ENCODE measurements around the gene RSAD1.
"Not testable (repeated sequence)": the region's sequence is repeated elsewhere in the genome, so short reads cannot be mapped to it uniquely, and the experiment has no call there.

The RSAD1 gene

GRCh38 chr17:50458701-50459676, 19.7 kb upstream of the RSAD1 start:
- DNase-seq, result no peak

- DNase-seq, result no peak
These were observed 18.9 kb upstream of the RSAD1 start for GRCh38 chr17:50459756-50460155.

GRCh38 chr17:50460831-50461526, 17.7 kb upstream of the RSAD1 start:
- no peak for DNase-seq

GRCh38 chr17:50461550-50462132, 17.0 kb upstream of the RSAD1 start:
- no peak for DNase-seq

- DNase-seq, result no peak
These were observed 16.2 kb upstream of the RSAD1 start for GRCh38 chr17:50462446-50462845.

GRCh38 chr17:50464121-50464520, 14.5 kb upstream of the RSAD1 start:
- DNase-seq, result no peak

- no peak for DNase-seq
These were observed 13.9 kb upstream of the RSAD1 start for GRCh38 chr17:50464736-50465135.

GRCh38 chr17:50465171-50465570, 13.5 kb upstream of the RSAD1 start:
- no peak for DNase-seq

- no peak for DNase-seq
These were observed 13.0 kb upstream of the RSAD1 start for GRCh38 chr17:50465635-50466034.

GRCh38 chr17:50466371-50467113, 12.1 kb upstream of the RSAD1 start:
- DNase-seq, result no peak

GRCh38 chr17:50467114-50467854, 11.4 kb upstream of the RSAD1 start:
- DNase-seq, result no peak

GRCh38 chr17:50467855-50468303, 10.8 kb upstream of the RSAD1 start:
- no peak for DNase-seq

- no peak for DNase-seq
These were observed 10.1 kb upstream of the RSAD1 start, which contains the start of gene CHAD for GRCh38 chr17:50468304-50469207. TSS of gene CHAD (minus strand) at chr17:50468880. CDS start at chr17:50468813, 67 bp downstream.

- no peak for DNase-seq
These were observed 9.5 kb upstream of the RSAD1 start for GRCh38 chr17:50469208-50469605.

GRCh38 chr17:50469671-50470305, 8.9 kb upstream of the RSAD1 start:
- DNase-seq, result no peak

- no peak for DNase-seq
These were observed 8.2 kb upstream of the RSAD1 start for GRCh38 chr17:50470426-50470825.

GRCh38 chr17:50471009-50471905, 7.4 kb upstream of the RSAD1 start:
- no peak for DNase-seq

- no peak for DNase-seq
These were observed 6.4 kb upstream of the RSAD1 start for GRCh38 chr17:50472286-50472685.

GRCh38 chr17:50472761-50473161, 5.9 kb upstream of the RSAD1 start:
- DNase-seq, result not testable (repeated sequence)

All from NCI-H446 (cell line).